Lower lobe of right lung (tissue), 2 donors: ENCODE results near the gene SLC25A48. TPM values are rescaled to one million over a fixed set of nuclear protein-coding genes. Genes with fewer than 3 reads are reported as not detected.

Experiments
- ATAC-seq, 2 donors: fragments of 200-7000 bp; cut with Tn5 transposase; one replicate each; pipeline ENCODE4 v1.9.1; 2020 to 2022; ENCODE audit warnings: mild to moderate bottlenecking in 2 of 2, moderate library complexity in 2 of 2
- DNase-seq: peaks from one replicate; pipeline ENCODE4 v3.0.0-alpha.2; 2020
- H3K27ac ChIP-seq: fragments of 200-600 bp; one replicate; pipeline ENCODE4 v1.8.0; 2022
- H3K27me3 ChIP-seq: fragments of 200-600 bp; one replicate; pipeline ENCODE4 v1.8.0; 2022; ENCODE audit warnings: low read depth
- H3K36me3 ChIP-seq: fragments of 200-600 bp; one replicate; pipeline ENCODE4 v1.8.0; 2022; ENCODE audit warnings: mild to moderate bottlenecking
- H3K4me1 ChIP-seq: fragments of 200-600 bp; one replicate; pipeline ENCODE4 v1.8.0; 2022
- H3K4me3 ChIP-seq: fragments of 200-600 bp; one replicate; pipeline ENCODE4 v1.8.0; 2022; ENCODE audit warnings: mild to moderate bottlenecking
- H3K9me3 ChIP-seq: fragments of 200-600 bp; one replicate; pipeline ENCODE4 v1.8.0; 2022
- intact Hi-C: fragments of 100-400 bp; cut with DNase I; formaldehyde crosslinking; loops from one replicate; pipeline ENCODE4 v1.11.0; 2022
- total RNA-seq: library from RNA; stranded (reverse); fragmentation: NEBNext Ultra II Directional; extraction: Animal tissue kit (Norgen Biotek cat#: 25700); gene quantifications from one replicate; pipeline ENCODE4 v1.2.1, GENCODE V29; 2021
- TF ChIP-seq, protein P1 (sequence below): fragments of 200-600 bp; IDR thresholded peaks from one replicate; pipeline ENCODE4 v1.8.0; 2022; ENCODE audit warnings: antibody characterized with exemption, mild to moderate bottlenecking
- donor health status: DM: no; HTN: yes; CAD: no; lungs with severe emphysema.

The SLC25A48 gene
- total RNA-seq, 1 donor from 2014 or later = 0.24 TPM

GRCh38 chr5:135873831-135874230 is 39.4 kb downstream of the SLC25A48 start:
- Histone ChIP-seq H3K4me1 (no peaks in the 10 kb centered on the region), H3K27ac (no peak overlapping the region), H3K9me3 (no peaks in the 10 kb centered on the region), H3K36me3 (no peaks in the 10 kb centered on the region), H3K27me3 (no peaks in the 10 kb centered on the region), H3K4me3 (no peak overlapping the region)
- TF ChIP-seq, protein P1, sequence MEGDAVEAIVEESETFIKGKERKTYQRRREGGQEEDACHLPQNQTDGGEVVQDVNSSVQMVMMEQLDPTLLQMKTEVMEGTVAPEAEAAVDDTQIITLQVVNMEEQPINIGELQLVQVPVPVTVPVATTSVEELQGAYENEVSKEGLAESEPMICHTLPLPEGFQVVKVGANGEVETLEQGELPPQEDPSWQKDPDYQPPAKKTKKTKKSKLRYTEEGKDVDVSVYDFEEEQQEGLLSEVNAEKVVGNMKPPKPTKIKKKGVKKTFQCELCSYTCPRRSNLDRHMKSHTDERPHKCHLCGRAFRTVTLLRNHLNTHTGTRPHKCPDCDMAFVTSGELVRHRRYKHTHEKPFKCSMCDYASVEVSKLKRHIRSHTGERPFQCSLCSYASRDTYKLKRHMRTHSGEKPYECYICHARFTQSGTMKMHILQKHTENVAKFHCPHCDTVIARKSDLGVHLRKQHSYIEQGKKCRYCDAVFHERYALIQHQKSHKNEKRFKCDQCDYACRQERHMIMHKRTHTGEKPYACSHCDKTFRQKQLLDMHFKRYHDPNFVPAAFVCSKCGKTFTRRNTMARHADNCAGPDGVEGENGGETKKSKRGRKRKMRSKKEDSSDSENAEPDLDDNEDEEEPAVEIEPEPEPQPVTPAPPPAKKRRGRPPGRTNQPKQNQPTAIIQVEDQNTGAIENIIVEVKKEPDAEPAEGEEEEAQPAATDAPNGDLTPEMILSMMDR = no peak
- no peak for DNase-seq
- no peak for ATAC-seq
- intact Hi-C loops = no loop called here

DNA sequence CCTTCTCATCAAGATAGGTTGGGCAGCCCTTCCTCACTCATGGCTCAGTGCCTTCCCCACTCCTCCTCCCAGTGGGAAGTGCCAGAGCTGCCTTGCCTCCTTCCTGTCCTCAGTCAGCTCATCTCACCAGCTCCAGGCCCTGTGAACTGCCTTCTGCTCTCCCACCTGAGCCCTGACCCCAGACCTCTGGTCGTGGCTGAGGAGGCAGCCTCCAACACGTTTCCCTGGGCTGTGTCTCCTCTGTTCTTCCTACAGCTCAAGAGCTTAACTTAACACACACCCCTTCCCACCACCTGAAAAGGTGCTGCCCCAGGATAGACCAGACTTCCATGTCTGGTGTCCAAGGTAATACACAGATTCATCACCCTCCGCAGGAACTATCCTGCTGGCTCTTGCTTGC is 40.0 kb downstream of the SLC25A48 start:
- no peak overlapping the region for H3K4me3 ChIP-seq
- no peaks in the 10 kb centered on the region for H3K36me3 ChIP-seq
- no peak overlapping the region for H3K27ac ChIP-seq
- ATAC-seq = no peak
- H3K4me1 ChIP-seq = no peaks in the 10 kb centered on the region
- intact Hi-C loops = no loop called here
- TF ChIP-seq, protein P1 = no peak
- H3K27me3 ChIP-seq = no peaks in the 10 kb centered on the region
- no peak for DNase-seq
- no peaks in the 10 kb centered on the region for H3K9me3 ChIP-seq

- TF ChIP-seq, protein P1 = no peak
- no peak for ATAC-seq
- H3K4me1 ChIP-seq = no peaks in the 10 kb centered on the region
- H3K27ac ChIP-seq = no peak overlapping the region
- no peaks in the 10 kb centered on the region for H3K27me3 ChIP-seq
- H3K9me3 ChIP-seq = no peaks in the 10 kb centered on the region
- no peak for DNase-seq
- no peaks in the 10 kb centered on the region for H3K36me3 ChIP-seq
- H3K4me3 ChIP-seq = no peak overlapping the region
- intact Hi-C loops = no loop called here
Measured at GRCh38 chr5:135875567-135875966, 41.1 kb downstream of the SLC25A48 start.

- no peak overlapping the region for H3K27ac ChIP-seq
- H3K9me3 ChIP-seq = no peaks in the 10 kb centered on the region
- no peak overlapping the region for H3K4me3 ChIP-seq
- intact Hi-C loops = no loop called here
- DNase-seq (no peak), ATAC-seq (no peak)
- H3K4me1 ChIP-seq = no peaks in the 10 kb centered on the region
- H3K27me3 ChIP-seq = no peaks in the 10 kb centered on the region
- TF ChIP-seq, protein P1 = no peak
- no peaks in the 10 kb centered on the region for H3K36me3 ChIP-seq
Measured at GRCh38 chr5:135876146-135876545, 41.7 kb downstream of the SLC25A48 start.

GRCh38 chr5:135877570-135878155 is 43.2 kb downstream of the SLC25A48 start:
- DNase-seq (no peak), ATAC-seq (no peak)
- no peak overlapping the region for H3K27ac ChIP-seq
- no peaks in the 10 kb centered on the region for H3K36me3 ChIP-seq
- H3K4me3 ChIP-seq = no peak overlapping the region
- no peaks in the 10 kb centered on the region for H3K9me3 ChIP-seq
- H3K4me1 ChIP-seq = no peaks in the 10 kb centered on the region
- TF ChIP-seq, protein P1 = no peak
- intact Hi-C loops = no loop called here
- no peaks in the 10 kb centered on the region for H3K27me3 ChIP-seq
